ENCODE data around the gene OGDH.
"Not testable (repeated sequence)": the region's sequence is repeated elsewhere in the genome, so short reads cannot be mapped to it uniquely, and the experiment has no call there.

OGDH gene

GRCh38 chr7:44606341-44607140 is at the start of gene OGDH:
Gene OGDH (plus strand): TSS chr7:44606627. CDS start chr7:44624344, 17,717 bp downstream.
- DNase-seq (ENCODE audit: low spot score): peak; percentile 99

GRCh38 chr7:44557485-44557884 is 48.9 kb upstream of the OGDH start:
- no peak for DNase-seq (ENCODE audit: low spot score)

- no peak for DNase-seq (ENCODE audit: low spot score)
Measured at GRCh38 chr7:44559485-44559884, 46.9 kb upstream of the OGDH start.

- DNase-seq (ENCODE audit: low spot score): no peak
Measured at GRCh38 chr7:44561481-44561880, 44.9 kb upstream of the OGDH start.

- no peak for DNase-seq (ENCODE audit: low spot score)
Measured at GRCh38 chr7:44561962-44562621, 44.3 kb upstream of the OGDH start.

GRCh38 chr7:44562622-44562962 is 43.8 kb upstream of the OGDH start:
- not testable (repeated sequence) for DNase-seq (ENCODE audit: low spot score)

- no peak for DNase-seq (ENCODE audit: low spot score)
Measured at GRCh38 chr7:44563171-44563679, 43.2 kb upstream of the OGDH start.

- DNase-seq (ENCODE audit: low spot score): no peak
Measured at GRCh38 chr7:44564606-44565005, 41.8 kb upstream of the OGDH start.

- DNase-seq (ENCODE audit: low spot score): peak; percentile 65
Measured at GRCh38 chr7:44565097-44565794, 41.2 kb upstream of the OGDH start.

GRCh38 chr7:44565795-44566559 is 40.5 kb upstream of the OGDH start:
- DNase-seq (ENCODE audit: low spot score): no peak

GRCh38 chr7:44566680-44567079 is 39.7 kb upstream of the OGDH start:
- DNase-seq (ENCODE audit: low spot score): no peak

GRCh38 chr7:44567884-44568283 is 38.5 kb upstream of the OGDH start:
- DNase-seq (ENCODE audit: low spot score): no peak

- DNase-seq (ENCODE audit: low spot score): no peak
Measured at GRCh38 chr7:44568771-44569560, 37.5 kb upstream of the OGDH start.

GRCh38 chr7:44569959-44570358 is 36.5 kb upstream of the OGDH start:
- no peak for DNase-seq (ENCODE audit: low spot score)

- DNase-seq (ENCODE audit: low spot score): no peak
Measured at GRCh38 chr7:44572771-44573170, 33.7 kb upstream of the OGDH start.

- DNase-seq (ENCODE audit: low spot score): peak; percentile 99
Measured at GRCh38 chr7:44573464-44574286, 32.8 kb upstream of the OGDH start, which contains the start of gene DDX56. Gene DDX56 (minus strand): TSS chr7:44573908. CDS start chr7:44573895, 13 bp downstream.

GRCh38 chr7:44574287-44574872 is 32.0 kb upstream of the OGDH start:
- DNase-seq (ENCODE audit: low spot score): peak; percentile 12

GRCh38 chr7:44575054-44575453 is 31.4 kb upstream of the OGDH start:
- DNase-seq (ENCODE audit: low spot score): no peak

GRCh38 chr7:44576228-44576627 is 30.2 kb upstream of the OGDH start:
- no peak for DNase-seq (ENCODE audit: low spot score)
